ENCODE data around the gene NR1H2. TPM values are rescaled to one million over a fixed set of nuclear protein-coding genes. Genes with fewer than 3 reads are reported as not detected.
"Not testable (repeated sequence)": the region's sequence is repeated elsewhere in the genome, so short reads cannot be mapped to it uniquely, and the experiment has no call there.

NR1H2 gene
- total and polyA plus RNA-seq, 2 donors (not counting 1 experiment from before 2014, with no cell fraction given): 30.3 to 82.4 TPM

- Histone ChIP-seq H3K27ac (ENCODE audit: insufficient read depth, low read length) (no peak overlapping the region), H3K4me1 (ENCODE audit: control insufficient read depth, extremely low read depth, insufficient read depth, low read length) (no peaks in the 10 kb centered on the region), H3K9ac (ENCODE audit: insufficient read depth, low read length) (no peak overlapping the region), H3K9me3 (ENCODE audit: control insufficient read depth, insufficient read depth, low read depth, low read length) (no peaks in the 10 kb centered on the region), H3K36me3 (ENCODE audit: control insufficient read depth, insufficient read depth, low read length) (no peaks in the 10 kb centered on the region), H2AFZ (ENCODE audit: low read length) (no peak overlapping the region), H4K20me1 (ENCODE audit: control insufficient read depth, extremely low read depth, insufficient read depth, low read length) (no peaks in the 10 kb centered on the region), H3K4me3 (replicated peaks in 1 of 4; ENCODE audit: control extremely low read depth in 1 of 4, insufficient read depth in 1 of 4, low read depth in 3 of 4, low read length in 4 of 4) (no peak overlapping the region), H3K4me2 (ENCODE audit: extremely low read depth, insufficient read depth, low read length) (no peak overlapping the region), H3K79me2 (ENCODE audit: control insufficient read depth, insufficient read depth, low read length) (no peaks in the 10 kb centered on the region), H3K27me3 (ENCODE audit: control insufficient read depth, insufficient read depth, low read length) (peaks cover 10% of the 10 kb centered on the region)
- DNase-seq (ENCODE audit: low read depth in 2 of 2): no peak
- TF ChIP-seq EZH2 (IDR thresholded peaks at IDR 0.05; ENCODE audit: low read length, missing control alignments) (no peak), CTCF (conservative IDR thresholded peaks at IDR 0.05 in 1 of 2, IDR thresholded peaks at IDR 0.05 in 1 of 2; ENCODE audit: low read depth in 1 of 2, low read length in 2 of 2) (no peak)
Measured at GRCh38 chr19:50334741-50335421, 41.4 kb upstream of the NR1H2 start.

GRCh38 chr19:50337031-50337430 lies 39.2 kb upstream of the NR1H2 start:
- H3K4me3 ChIP-seq (replicated peaks in 1 of 4; ENCODE audit: control extremely low read depth in 1 of 4, insufficient read depth in 1 of 4, low read depth in 3 of 4, low read length in 4 of 4); DNase-seq (ENCODE audit: low read depth in 2 of 2); H3K36me3 ChIP-seq (ENCODE audit: control insufficient read depth, insufficient read depth, low read length): not testable (repeated sequence)

GRCh38 chr19:50340331-50340730 lies 35.9 kb upstream of the NR1H2 start:
- no peak for TF ChIP-seq CTCF (conservative IDR thresholded peaks at IDR 0.05 in 1 of 2, IDR thresholded peaks at IDR 0.05 in 1 of 2; ENCODE audit: low read depth in 1 of 2, low read length in 2 of 2)
- no peak for TF ChIP-seq EZH2 (IDR thresholded peaks at IDR 0.05; ENCODE audit: low read length, missing control alignments)
- no peak for DNase-seq (ENCODE audit: low read depth in 2 of 2)
- Histone ChIP-seq H3K27me3 (ENCODE audit: control insufficient read depth, insufficient read depth, low read length) (no peaks in the 10 kb centered on the region), H4K20me1 (ENCODE audit: control insufficient read depth, extremely low read depth, insufficient read depth, low read length) (no peaks in the 10 kb centered on the region), H3K9me3 (ENCODE audit: control insufficient read depth, insufficient read depth, low read depth, low read length) (no peaks in the 10 kb centered on the region), H3K4me2 (ENCODE audit: extremely low read depth, insufficient read depth, low read length) (no peak overlapping the region), H3K27ac (ENCODE audit: insufficient read depth, low read length) (no peak overlapping the region), H2AFZ (ENCODE audit: low read length) (no peak overlapping the region), H3K4me3 (replicated peaks in 1 of 4; ENCODE audit: control extremely low read depth in 1 of 4, insufficient read depth in 1 of 4, low read depth in 3 of 4, low read length in 4 of 4) (no peak overlapping the region), H3K9ac (ENCODE audit: insufficient read depth, low read length) (no peak overlapping the region), H3K79me2 (ENCODE audit: control insufficient read depth, insufficient read depth, low read length) (no peaks in the 10 kb centered on the region), H3K4me1 (ENCODE audit: control insufficient read depth, extremely low read depth, insufficient read depth, low read length) (no peaks in the 10 kb centered on the region), H3K36me3 (ENCODE audit: control insufficient read depth, insufficient read depth, low read length) (no peaks in the 10 kb centered on the region)

More at GRCh38 chr19:50337031-50337430, 39.2 kb upstream of the NR1H2 start:
- H4K20me1 ChIP-seq (ENCODE audit: control insufficient read depth, extremely low read depth, insufficient read depth, low read length); H2AFZ ChIP-seq (ENCODE audit: low read length); H3K9me3 ChIP-seq (ENCODE audit: control insufficient read depth, insufficient read depth, low read depth, low read length); H3K4me2 ChIP-seq (ENCODE audit: extremely low read depth, insufficient read depth, low read length); H3K9ac ChIP-seq (ENCODE audit: insufficient read depth, low read length); H3K4me1 ChIP-seq (ENCODE audit: control insufficient read depth, extremely low read depth, insufficient read depth, low read length); H3K27ac ChIP-seq (ENCODE audit: insufficient read depth, low read length); H3K27me3 ChIP-seq (ENCODE audit: control insufficient read depth, insufficient read depth, low read length); H3K79me2 ChIP-seq (ENCODE audit: control insufficient read depth, insufficient read depth, low read length): not testable (repeated sequence)
